ENCODE measurements around the gene BEST1.

DNA sequence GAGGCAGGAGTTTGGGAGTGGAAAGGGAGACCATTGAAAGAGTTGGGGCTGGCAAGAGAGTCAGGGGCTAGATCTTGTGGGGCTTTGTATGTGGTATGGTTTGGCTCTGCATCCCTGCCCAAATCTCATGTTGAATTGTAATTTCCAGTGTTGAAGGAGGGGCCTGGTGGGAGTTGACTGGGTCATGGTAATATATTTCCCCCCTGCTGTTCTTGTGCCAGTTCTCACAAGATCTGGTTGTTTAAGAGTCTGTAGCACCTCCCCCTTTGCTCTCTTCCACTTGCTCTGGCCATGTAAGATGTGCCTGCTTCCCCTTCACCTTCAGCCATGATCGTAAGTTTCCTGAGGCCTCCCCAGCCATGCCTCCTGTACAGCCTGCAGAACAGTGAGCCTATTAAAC is 22.6 kb upstream of the BEST1 start:
- no peak for TF ChIP-seq EZH2 (IDR thresholded peaks at IDR 0.05)
- no peak for TF ChIP-seq POLR2AphosphoS5 (IDR thresholded peaks at IDR 0.05; ENCODE audit: borderline replicate concordance, low read depth, low read length)
- no peak for TF ChIP-seq FOXP2 (optimal IDR thresholded peaks at IDR 0.05; ENCODE audit: control extremely low read depth, extremely low read length, insufficient read depth)
